Lower leg skin (tissue), 4 donors: Measurements from ENCODE around the gene OR2V2. TPM values are rescaled to one million over a fixed set of nuclear protein-coding genes. Genes with fewer than 3 reads are reported as not detected.

Source experiments
- DNase-seq, 2 donors: peaks; one replicate each; pipeline ENCODE4 v3.0.0-alpha.2; 2019; ENCODE audit warnings: low spot score in 2 of 2
- H3K4me3 ChIP-seq: fragments of 200-600 bp; sonication (generic); 2 replicates; pipeline ENCODE4 v1.5.1; 2017; ENCODE audit warnings: mild to moderate bottlenecking, low read depth; ENCODE audit not compliant: poor library complexity, severe bottlenecking
- POLR2A ChIP-seq, 2 donors: fragments of 450-650 bp; IDR thresholded peaks; one replicate each; pipeline ENCODE4 v1.6.1; 2016 to 2017; ENCODE audit warnings: antibody characterized with exemption in 2 of 2, mild to moderate bottlenecking in 1 of 2, moderate library complexity in 1 of 2
- WGBS, 2 donors: methylation state at CpG; one replicate each; pipeline ENCODE4 v1.1.5; 2018; 5-methylcytosine and 5-hydroxymethylcytosine counted together
- intact Hi-C: fragments of 100-400 bp; cut with DNase I; formaldehyde crosslinking; loops from one replicate; pipeline ENCODE4 v1.15.0; 2023; ENCODE audit warnings: low total_unique reads
- total RNA-seq, 4 donors: library from RNA; depleted of rRNA; stranded (reverse); fragments of >200 nt; gene quantifications; one replicate each; pipeline ENCODE4 v1.1.0, GENCODE V29; 2016
- TF ChIP-seq, protein P1 (sequence below), 3 donors: fragments of 450-650 bp; IDR thresholded peaks; one replicate each; pipeline ENCODE4 v1.5.1; 2016; ENCODE audit warnings: antibody characterized with exemption in 3 of 3, mild to moderate bottlenecking in 3 of 3, moderate library complexity in 2 of 3

The OR2V2 gene
- total RNA-seq, 4 donors from 2014 or later, result not detected

DNA sequence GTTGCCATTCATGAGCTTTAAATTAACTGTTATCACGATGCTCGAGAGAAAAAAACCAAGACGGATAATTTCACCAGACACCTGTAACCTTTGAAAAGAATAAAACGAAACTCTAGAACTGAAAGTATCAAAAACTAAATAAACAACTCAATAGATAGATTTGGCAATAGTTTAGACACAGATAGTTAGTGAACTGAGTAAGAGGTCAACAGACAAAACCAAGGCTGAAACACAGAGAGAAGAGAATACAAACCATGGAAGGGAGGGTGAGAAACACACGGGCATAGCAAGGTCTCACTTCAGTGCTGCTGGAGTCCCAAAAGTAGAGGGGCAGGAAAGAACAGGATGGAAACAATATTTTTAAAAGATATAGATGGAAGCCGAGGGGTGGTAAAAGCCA lies 13.1 kb upstream of the OR2V2 start:
- TF ChIP-seq, protein P1, sequence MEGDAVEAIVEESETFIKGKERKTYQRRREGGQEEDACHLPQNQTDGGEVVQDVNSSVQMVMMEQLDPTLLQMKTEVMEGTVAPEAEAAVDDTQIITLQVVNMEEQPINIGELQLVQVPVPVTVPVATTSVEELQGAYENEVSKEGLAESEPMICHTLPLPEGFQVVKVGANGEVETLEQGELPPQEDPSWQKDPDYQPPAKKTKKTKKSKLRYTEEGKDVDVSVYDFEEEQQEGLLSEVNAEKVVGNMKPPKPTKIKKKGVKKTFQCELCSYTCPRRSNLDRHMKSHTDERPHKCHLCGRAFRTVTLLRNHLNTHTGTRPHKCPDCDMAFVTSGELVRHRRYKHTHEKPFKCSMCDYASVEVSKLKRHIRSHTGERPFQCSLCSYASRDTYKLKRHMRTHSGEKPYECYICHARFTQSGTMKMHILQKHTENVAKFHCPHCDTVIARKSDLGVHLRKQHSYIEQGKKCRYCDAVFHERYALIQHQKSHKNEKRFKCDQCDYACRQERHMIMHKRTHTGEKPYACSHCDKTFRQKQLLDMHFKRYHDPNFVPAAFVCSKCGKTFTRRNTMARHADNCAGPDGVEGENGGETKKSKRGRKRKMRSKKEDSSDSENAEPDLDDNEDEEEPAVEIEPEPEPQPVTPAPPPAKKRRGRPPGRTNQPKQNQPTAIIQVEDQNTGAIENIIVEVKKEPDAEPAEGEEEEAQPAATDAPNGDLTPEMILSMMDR (IDR thresholded peaks at IDR 0.05), result no peak
- no peak for TF ChIP-seq POLR2A (IDR thresholded peaks at IDR 0.05)
- no peak overlapping the region for H3K4me3 ChIP-seq
- 84 to 87% methylated on average over 6 of the region's 6 CpGs for WGBS, 2 donors
- intact Hi-C loops, result no loop called here
- DNase-seq, result peak in 1 of 2 donors; percentile 8

DNA sequence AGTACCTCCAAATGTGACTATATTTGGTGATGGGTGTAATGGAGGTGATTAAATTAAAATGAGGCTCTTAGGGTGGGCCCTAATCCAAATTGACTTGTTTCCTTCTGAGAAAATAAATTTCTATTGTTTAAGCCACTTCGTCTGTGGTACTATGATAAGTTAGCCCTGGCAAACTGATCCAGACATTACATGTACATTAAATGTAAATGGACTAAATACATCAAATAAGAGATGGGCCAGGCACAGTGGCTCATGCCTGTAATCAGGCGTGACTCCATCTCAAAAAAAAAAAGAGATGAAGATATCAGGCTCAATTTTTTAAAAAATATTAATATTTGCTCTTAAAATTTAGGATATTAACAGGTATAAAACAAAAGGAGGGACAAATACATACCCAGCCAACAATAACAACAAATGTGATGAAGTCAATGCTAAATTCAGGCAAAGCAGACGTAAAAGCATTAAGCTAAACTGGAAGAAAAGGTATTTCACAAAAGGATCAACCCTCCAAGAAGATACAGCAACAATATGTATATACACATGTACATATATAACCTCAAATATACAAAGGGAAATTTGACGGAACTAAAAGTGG lies 10.9 kb upstream of the OR2V2 start:
- no peak for DNase-seq
- no peak overlapping the region for H3K4me3 ChIP-seq
- no peak for TF ChIP-seq POLR2A (IDR thresholded peaks at IDR 0.05)
- TF ChIP-seq, protein P1 (IDR thresholded peaks at IDR 0.05), result no peak
- 89 to 92% methylated on average over 4 of the region's 4 CpGs for WGBS, 2 donors
- intact Hi-C loops, result no loop called here

DNA sequence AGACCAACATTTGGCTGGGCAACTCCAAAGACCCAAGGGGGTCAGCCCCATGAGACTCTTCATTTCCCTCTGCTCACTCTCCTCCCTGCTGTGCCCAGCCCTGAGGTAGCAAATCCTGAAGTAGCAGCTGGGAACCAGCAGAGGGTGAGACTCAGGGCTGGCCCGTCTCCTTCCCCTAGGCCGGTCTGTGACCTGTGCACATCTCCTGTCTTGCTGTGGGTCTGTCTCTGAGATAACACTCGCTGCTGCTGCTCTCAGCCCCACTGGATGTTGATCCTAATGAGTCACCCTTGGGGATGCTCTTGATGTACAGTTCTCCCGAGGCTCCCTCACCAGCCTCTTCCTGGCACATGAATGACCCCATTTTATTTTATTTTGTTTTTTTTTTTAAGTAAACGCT lies 9.1 kb upstream of the OR2V2 start:
- WGBS, 2 donors, result 54 to 64% methylated on average over 5 of the region's 5 CpGs
- TF ChIP-seq, protein P1 (IDR thresholded peaks at IDR 0.05), result no peak
- TF ChIP-seq POLR2A (IDR thresholded peaks at IDR 0.05), result no peak

DNA sequence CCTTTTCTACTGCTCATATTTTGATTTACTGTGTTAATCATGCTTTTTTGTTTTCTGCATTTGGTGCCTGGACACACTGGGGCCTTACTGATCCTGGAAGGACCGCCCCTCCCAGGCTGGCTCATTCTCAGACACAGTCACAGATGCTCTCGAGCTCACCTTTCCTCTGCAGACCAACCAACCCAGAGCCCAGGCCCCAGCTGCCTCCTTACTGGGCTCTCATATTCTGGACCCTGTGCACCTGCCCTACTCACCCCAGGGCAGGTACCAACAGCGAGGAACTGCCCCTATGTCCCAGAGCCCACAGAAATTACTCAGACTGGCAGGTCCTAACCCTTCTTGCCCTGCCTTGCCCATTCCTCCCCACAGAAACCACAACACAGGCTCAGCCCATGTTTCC lies 6.6 kb upstream of the OR2V2 start:
- intact Hi-C loops, result no loop called here
- H3K4me3 ChIP-seq, result no peak overlapping the region
- peak in 1 of 2 donors; percentile 56 for DNase-seq
- 75 to 78% methylated on average over 3 of the region's 3 CpGs for WGBS, 2 donors
- TF ChIP-seq, protein P1 (IDR thresholded peaks at IDR 0.05), result no peak
- TF ChIP-seq POLR2A (IDR thresholded peaks at IDR 0.05), result no peak

More for the DNA sequence above, 9.1 kb upstream of the OR2V2 start:
- H3K4me3 ChIP-seq, result no peak overlapping the region
- intact Hi-C loops, result no loop called here
- DNase-seq, result peak in 1 of 2 donors; percentile 68

DNA sequence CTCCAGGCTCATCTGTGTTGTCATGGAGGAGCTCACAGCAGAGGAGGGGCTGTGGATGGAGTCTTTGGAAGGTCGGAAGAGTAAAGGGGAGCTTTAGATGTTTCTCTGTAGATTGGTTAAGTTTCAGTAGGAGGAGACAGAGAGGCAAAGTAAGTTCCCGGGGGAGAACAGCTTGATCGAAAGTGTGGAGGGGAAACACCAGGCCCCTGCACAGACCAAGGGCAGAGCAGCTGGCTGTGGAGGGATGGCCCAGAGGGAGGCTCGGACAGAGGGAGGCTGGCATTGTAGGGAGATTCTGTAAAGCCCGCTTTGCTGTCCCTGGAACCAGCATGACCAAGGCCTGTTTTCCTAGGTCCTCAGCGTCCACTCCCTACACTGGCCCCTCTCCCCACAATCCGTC lies 5.3 kb upstream of the OR2V2 start:
- intact Hi-C loops, result no loop called here
- no peak for DNase-seq
- TF ChIP-seq, protein P1 (IDR thresholded peaks at IDR 0.05), result no peak
- TF ChIP-seq POLR2A (IDR thresholded peaks at IDR 0.05), result no peak
- H3K4me3 ChIP-seq, result no peak overlapping the region
- 77 to 82% methylated on average over 7 of the region's 7 CpGs for WGBS, 2 donors

DNA sequence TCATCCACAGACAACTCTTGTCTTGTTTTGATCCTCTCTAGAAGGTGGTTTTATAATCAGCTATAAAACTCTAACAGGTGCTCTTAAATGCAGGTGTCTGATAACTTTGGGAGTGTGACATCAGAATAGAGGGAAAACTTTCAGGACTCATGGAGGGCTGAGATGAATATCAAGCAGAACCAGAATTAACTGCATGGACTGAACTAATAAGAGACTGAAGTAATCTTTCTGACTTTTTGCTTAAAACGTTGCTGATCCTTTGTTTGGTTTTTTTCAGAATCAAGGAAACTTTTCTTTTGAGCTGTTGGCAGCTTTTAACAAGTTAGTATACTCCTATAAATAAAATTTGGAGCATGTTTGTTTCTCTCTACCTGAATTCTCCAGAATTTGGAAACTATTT lies 2.3 kb upstream of the OR2V2 start:
- 37 to 49% methylated on average over 1 of the region's 1 CpG for WGBS, 2 donors
- intact Hi-C loops, result no loop called here
- no peak for TF ChIP-seq POLR2A (IDR thresholded peaks at IDR 0.05)
- TF ChIP-seq, protein P1 (IDR thresholded peaks at IDR 0.05), result no peak
- no peak for DNase-seq
- no peak overlapping the region for H3K4me3 ChIP-seq
